ENCODE data around the gene GPR39.

Gene GPR39

DNA sequence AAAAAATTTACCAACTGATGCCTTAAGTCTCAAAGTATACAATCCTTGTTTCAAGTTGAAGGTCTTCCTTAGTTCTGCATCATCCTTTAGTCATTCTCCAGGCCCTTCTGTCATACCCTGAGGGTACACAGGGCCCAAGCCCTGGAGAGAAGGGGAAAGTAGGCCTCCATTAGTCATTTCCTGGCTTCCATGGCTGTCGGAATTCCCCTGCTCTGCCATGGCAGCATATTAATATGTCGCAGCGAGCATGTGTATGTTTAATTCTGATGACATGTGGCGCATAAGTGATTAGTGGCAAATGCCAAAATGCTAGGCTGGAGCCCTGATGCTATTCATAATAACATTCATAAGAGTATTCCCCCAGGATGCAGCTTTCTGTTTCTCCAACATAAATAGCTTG lies 22.1 kb downstream of the GPR39 start:
- H3K4me3 ChIP-seq (ENCODE audit: low read depth, low read length), result no peak overlapping the region
- DNase-seq (ENCODE audit: low read depth), result no peak
- no peak for TF ChIP-seq CTCF (IDR thresholded peaks at IDR 0.05; ENCODE audit: insufficient read depth, low read depth, low read length, missing control alignments)

DNA sequence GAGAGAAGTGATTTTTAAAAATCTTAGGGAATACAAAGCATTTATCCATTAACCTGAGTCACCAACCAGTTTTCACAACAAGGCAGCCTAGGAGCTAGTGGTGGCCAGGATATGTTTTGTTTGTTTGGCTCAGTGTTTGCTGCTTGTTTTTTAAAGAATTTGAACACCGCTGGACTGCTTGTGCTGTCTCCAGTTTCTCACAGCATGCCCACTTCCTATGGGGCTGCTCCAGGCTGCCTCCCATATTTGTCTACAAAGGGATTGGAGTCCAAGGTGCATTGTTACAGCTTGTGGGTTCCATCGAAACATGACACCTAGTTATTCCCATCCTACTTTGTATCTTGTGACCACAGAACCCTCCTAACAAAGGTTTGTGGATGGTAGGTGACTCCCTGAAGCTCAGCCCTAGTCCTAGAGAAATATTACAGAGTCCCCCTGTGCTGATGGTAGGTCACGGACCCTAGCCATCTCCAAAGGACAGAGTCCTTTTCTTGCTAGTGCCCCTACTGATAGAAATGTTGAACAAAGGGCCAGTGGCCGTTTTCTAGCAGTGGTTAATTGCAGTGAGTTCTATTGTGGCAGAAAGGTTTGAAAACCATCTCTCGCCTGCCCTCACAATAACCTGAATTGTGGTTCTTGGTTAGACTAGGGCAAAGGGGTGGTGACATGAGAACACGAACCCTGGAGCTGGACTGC lies 23.2 kb downstream of the GPR39 start:
- no peak for TF ChIP-seq CTCF (IDR thresholded peaks at IDR 0.05; ENCODE audit: insufficient read depth, low read depth, low read length, missing control alignments)
- no peak for DNase-seq (ENCODE audit: low read depth)
- no peak overlapping the region for H3K4me3 ChIP-seq (ENCODE audit: low read depth, low read length)

GRCh38 chr2:132441051-132441450 lies 24.4 kb downstream of the GPR39 start:
- no peak for DNase-seq (ENCODE audit: low read depth)
- no peak overlapping the region for H3K4me3 ChIP-seq (ENCODE audit: low read depth, low read length)
- no peak for TF ChIP-seq CTCF (IDR thresholded peaks at IDR 0.05; ENCODE audit: insufficient read depth, low read depth, low read length, missing control alignments)

GRCh38 chr2:132442278-132442677 lies 25.7 kb downstream of the GPR39 start:
- no peak overlapping the region for H3K4me3 ChIP-seq (ENCODE audit: low read depth, low read length)
- no peak for TF ChIP-seq CTCF (IDR thresholded peaks at IDR 0.05; ENCODE audit: insufficient read depth, low read depth, low read length, missing control alignments)
- DNase-seq (ENCODE audit: low read depth), result no peak

GRCh38 chr2:132443106-132443505 lies 26.5 kb downstream of the GPR39 start:
- TF ChIP-seq CTCF (IDR thresholded peaks at IDR 0.05; ENCODE audit: insufficient read depth, low read depth, low read length, missing control alignments), result no peak
- no peak for DNase-seq (ENCODE audit: low read depth)
- no peak overlapping the region for H3K4me3 ChIP-seq (ENCODE audit: low read depth, low read length)

DNA sequence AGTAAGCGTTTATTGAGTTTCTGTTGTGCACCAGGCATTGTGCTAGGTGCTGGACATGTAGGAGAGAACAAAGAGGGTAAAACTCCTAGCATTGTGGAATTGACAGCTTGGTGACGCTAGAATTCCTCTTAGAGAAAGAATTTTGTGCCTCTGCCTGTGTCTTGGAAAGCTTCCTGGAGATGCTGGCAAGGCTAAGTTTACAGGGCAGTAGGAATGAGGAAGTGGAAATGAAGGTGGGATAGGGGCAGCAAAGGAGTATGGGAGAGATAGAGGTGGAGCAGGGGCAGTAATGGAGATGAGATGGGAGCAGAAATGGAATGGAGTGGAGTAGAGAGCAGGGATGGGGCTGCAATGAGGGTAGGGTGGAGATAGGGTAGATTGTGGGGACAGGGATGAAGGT lies 29.8 kb downstream of the GPR39 start:
- DNase-seq (ENCODE audit: low read depth), result no peak
- H3K4me3 ChIP-seq (ENCODE audit: low read depth, low read length), result no peak overlapping the region
- no peak for TF ChIP-seq CTCF (IDR thresholded peaks at IDR 0.05; ENCODE audit: insufficient read depth, low read depth, low read length, missing control alignments)

DNA sequence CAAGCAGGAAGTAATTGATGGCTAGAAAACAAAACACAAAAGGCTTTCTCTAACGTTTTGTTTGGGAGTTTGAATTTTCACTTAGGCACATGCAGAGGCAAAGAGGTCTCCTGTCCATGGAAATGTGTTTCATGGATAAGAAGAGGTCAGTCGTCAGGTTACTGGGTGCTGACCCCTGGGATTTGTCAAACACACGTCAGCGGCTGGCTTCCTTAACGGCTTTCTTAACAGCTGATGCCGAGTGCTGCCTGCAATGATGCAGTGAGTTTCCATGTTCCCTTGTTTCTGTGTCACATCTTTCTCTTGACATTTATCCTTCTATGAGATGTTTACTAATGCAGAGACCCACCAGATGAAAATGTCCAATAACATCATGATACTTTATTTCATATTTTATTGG lies 31.7 kb downstream of the GPR39 start:
- DNase-seq (ENCODE audit: low read depth), result no peak
- no peak for TF ChIP-seq CTCF (IDR thresholded peaks at IDR 0.05; ENCODE audit: insufficient read depth, low read depth, low read length, missing control alignments)
- H3K4me3 ChIP-seq (ENCODE audit: low read depth, low read length), result no peak overlapping the region
